ENCODE results near the gene C2CD3. TPM values are rescaled to one million over a fixed set of nuclear protein-coding genes. Genes with fewer than 3 reads are reported as not detected.

Gene C2CD3
- total RNA-seq, 1 donor from 2014 or later, result 23.9 TPM

DNA sequence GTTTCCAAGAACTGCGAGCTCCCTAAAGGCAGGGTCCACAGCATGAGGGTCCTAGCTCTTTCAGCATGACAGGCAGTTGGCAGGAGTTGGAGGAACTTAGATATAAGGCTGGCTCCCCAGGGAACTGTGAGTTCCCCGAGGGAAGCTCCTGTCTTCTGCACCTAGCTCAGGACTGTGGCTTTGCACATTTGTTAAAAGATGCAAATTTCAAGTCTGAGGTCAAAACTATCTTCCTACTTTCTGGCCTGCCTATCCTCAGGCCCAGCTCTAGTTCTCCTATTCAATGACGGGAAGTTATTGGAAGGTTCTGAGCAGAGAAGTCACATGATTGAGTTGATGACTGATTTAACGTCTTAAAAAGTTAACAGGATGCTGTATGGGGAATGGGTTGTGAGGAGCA, 150.3 kb downstream of the C2CD3 start:
- TF ChIP-seq, protein P1, sequence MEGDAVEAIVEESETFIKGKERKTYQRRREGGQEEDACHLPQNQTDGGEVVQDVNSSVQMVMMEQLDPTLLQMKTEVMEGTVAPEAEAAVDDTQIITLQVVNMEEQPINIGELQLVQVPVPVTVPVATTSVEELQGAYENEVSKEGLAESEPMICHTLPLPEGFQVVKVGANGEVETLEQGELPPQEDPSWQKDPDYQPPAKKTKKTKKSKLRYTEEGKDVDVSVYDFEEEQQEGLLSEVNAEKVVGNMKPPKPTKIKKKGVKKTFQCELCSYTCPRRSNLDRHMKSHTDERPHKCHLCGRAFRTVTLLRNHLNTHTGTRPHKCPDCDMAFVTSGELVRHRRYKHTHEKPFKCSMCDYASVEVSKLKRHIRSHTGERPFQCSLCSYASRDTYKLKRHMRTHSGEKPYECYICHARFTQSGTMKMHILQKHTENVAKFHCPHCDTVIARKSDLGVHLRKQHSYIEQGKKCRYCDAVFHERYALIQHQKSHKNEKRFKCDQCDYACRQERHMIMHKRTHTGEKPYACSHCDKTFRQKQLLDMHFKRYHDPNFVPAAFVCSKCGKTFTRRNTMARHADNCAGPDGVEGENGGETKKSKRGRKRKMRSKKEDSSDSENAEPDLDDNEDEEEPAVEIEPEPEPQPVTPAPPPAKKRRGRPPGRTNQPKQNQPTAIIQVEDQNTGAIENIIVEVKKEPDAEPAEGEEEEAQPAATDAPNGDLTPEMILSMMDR (IDR thresholded peaks at IDR 0.05; ENCODE audit: unreplicated experiment), result no peak
- H3K36me3 Mint-ChIP-seq (ENCODE audit: low read depth, unreplicated experiment), result peaks cover 18% of the 10 kb centered on the region
- H3K27me3 Mint-ChIP-seq (ENCODE audit: unreplicated experiment), result no peaks in the 10 kb centered on the region
- H3K9me3 Mint-ChIP-seq (ENCODE audit: unreplicated experiment), result no peaks in the 10 kb centered on the region
- H3K4me1 Mint-ChIP-seq (ENCODE audit: unreplicated experiment), result peaks cover 11% of the 10 kb centered on the region
- DNase-seq (ENCODE audit: low spot score), result no peak
- no peak overlapping the region for H3K4me3 Mint-ChIP-seq (ENCODE audit: unreplicated experiment)
- H3K27ac Mint-ChIP-seq (ENCODE audit: unreplicated experiment), result no peak overlapping the region

DNA sequence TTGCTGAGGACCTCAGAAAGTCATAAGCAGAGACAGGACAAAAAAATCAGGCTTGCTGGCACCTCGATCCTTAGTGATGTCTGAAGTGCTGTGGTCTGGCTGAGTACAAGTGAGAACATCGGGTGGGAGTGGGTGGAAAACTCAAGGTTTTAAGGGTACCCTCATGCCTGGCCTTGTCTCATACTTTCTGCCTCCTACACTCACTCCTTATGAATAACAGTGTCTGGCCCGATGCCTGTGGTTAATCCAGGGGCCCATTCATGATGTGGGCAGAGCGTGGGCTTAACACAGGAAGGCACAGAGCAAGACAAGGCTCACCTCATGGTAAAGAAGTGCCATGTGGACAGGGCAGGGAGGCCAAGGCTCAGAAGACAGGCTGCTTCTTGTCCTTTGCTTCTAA, 150.9 kb downstream of the C2CD3 start:
- H3K9me3 Mint-ChIP-seq (ENCODE audit: unreplicated experiment), result no peaks in the 10 kb centered on the region
- DNase-seq (ENCODE audit: low spot score), result no peak
- no peak overlapping the region for H3K4me3 Mint-ChIP-seq (ENCODE audit: unreplicated experiment)
- TF ChIP-seq, protein P1 (IDR thresholded peaks at IDR 0.05; ENCODE audit: unreplicated experiment), result no peak
- no peaks in the 10 kb centered on the region for H3K27me3 Mint-ChIP-seq (ENCODE audit: unreplicated experiment)
- H3K27ac Mint-ChIP-seq (ENCODE audit: unreplicated experiment), result no peak overlapping the region
- peaks cover 21% of the 10 kb centered on the region for H3K36me3 Mint-ChIP-seq (ENCODE audit: low read depth, unreplicated experiment)
- peaks cover 11% of the 10 kb centered on the region for H3K4me1 Mint-ChIP-seq (ENCODE audit: unreplicated experiment)

DNA sequence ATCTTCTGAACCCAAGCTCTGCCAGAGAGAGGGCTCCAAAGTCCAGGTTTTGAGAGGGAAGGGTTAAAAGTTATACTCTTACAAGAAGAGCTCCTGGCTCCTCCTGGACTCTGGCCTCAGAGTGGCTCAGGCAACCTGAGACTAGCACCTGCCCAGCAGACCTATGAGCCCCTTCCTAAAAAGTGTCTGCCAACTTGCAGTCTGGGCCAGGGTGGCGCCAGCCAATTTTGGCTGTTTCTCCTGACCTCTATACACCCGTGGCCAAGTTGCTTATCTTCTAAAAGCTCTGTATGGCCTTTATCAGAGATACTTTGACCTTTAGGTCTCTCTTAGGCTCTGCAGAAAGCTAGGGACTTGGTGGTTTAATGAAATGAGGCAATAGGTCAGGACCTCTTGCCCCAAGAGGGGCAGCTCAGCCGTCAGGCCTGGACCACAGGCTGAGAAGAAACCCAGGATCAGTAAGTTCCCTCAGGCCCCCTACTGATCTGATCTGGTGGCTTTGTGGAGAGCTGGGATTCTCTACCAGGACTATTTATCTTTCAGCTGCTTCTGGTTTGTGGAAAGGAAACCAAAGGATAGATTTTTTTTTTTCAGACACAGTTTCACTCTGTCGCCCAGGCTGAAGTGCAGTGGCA, 151.6 kb downstream of the C2CD3 start:
- H3K4me3 Mint-ChIP-seq (ENCODE audit: unreplicated experiment), result no peak overlapping the region
- H3K9me3 Mint-ChIP-seq (ENCODE audit: unreplicated experiment), result no peaks in the 10 kb centered on the region
- H3K4me1 Mint-ChIP-seq (ENCODE audit: unreplicated experiment), result peaks cover 9% of the 10 kb centered on the region
- H3K36me3 Mint-ChIP-seq (ENCODE audit: low read depth, unreplicated experiment), result peaks cover 21% of the 10 kb centered on the region
- TF ChIP-seq, protein P1 (IDR thresholded peaks at IDR 0.05; ENCODE audit: unreplicated experiment), result no peak
- DNase-seq (ENCODE audit: low spot score), result no peak
- H3K27me3 Mint-ChIP-seq (ENCODE audit: unreplicated experiment), result no peaks in the 10 kb centered on the region
- no peak overlapping the region for H3K27ac Mint-ChIP-seq (ENCODE audit: unreplicated experiment)

DNA sequence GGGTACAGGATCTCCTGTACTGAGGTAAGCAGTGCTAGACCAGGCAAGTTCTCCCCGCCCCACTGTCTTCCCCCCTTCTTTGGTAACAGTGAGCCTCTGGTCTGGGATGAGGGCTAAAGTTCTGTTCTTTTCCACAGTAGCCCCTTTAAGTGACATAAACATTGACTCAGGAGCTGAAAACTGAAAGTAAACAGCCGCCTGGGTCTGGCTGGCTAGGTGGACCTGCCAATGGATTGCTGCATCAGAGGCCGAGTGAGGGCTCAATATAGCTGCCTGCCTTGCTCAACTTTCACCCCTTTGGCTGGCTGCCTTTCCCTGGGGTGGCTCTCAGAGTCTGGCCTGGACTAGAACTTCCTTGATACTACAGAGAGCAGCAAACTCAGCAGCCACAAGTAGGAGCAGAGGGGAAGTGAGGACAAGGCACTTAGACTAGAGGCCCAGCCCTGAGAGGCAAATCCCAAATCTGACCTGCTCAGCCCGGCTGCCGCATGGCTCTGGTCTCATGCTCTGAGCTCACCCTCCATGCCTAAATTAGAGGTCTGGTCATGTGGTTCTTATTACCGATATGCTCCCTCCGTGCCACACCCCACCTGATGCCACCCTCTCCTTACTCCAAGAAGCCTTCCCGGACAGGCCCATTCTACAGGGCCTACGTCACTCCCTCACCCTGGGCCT, 152.3 kb downstream of the C2CD3 start:
- TF ChIP-seq, protein P1 (IDR thresholded peaks at IDR 0.05; ENCODE audit: unreplicated experiment), result no peak
- H3K4me1 Mint-ChIP-seq (ENCODE audit: unreplicated experiment), result peaks cover 1% of the 10 kb centered on the region
- H3K27ac Mint-ChIP-seq (ENCODE audit: unreplicated experiment), result no peak overlapping the region
- H3K4me3 Mint-ChIP-seq (ENCODE audit: unreplicated experiment), result no peak overlapping the region
- H3K9me3 Mint-ChIP-seq (ENCODE audit: unreplicated experiment), result no peaks in the 10 kb centered on the region
- no peaks in the 10 kb centered on the region for H3K27me3 Mint-ChIP-seq (ENCODE audit: unreplicated experiment)
- peaks cover 21% of the 10 kb centered on the region for H3K36me3 Mint-ChIP-seq (ENCODE audit: low read depth, unreplicated experiment)
- no peak for DNase-seq (ENCODE audit: low spot score)

DNA sequence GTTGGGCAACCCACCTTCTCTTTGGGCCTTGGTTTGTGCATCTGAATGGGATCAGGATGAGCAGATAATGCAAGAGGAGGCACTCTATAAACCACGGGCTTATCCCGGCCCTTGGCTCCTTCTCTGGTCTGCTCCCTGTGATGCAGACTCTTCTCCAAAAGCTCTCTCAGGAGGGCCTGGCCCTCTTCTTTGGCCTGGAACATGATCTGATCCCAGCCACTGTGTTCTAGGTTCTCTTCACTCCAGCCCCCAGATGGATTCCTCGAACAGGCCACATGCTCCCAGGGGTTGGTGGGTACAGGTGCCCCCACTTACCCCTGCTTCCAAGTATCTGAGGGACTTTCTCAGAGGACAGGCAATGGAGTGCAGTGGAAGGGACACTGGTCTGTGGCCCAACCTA, 153.2 kb downstream of the C2CD3 start:
- Mint-ChIP-seq H3K4me1 (ENCODE audit: unreplicated experiment) (no peaks in the 10 kb centered on the region), H3K4me3 (ENCODE audit: unreplicated experiment) (peak overlapping the region; percentile 17), H3K9me3 (ENCODE audit: unreplicated experiment) (no peaks in the 10 kb centered on the region), H3K36me3 (ENCODE audit: low read depth, unreplicated experiment) (peaks cover 21% of the 10 kb centered on the region), H3K27me3 (ENCODE audit: unreplicated experiment) (no peaks in the 10 kb centered on the region), H3K27ac (ENCODE audit: unreplicated experiment) (no peak overlapping the region)
- DNase-seq (ENCODE audit: low spot score), result no peak
- TF ChIP-seq, protein P1 (IDR thresholded peaks at IDR 0.05; ENCODE audit: unreplicated experiment), result no peak

All from endothelial cell (in vitro differentiated cells).